GM12874 (cell line): ENCODE results near the gene NCF2.

Source experiments
- CTCF ChIP-seq: IDR thresholded peaks from 2 replicates; pipeline ENCODE4 v1.5.1; 2011; ENCODE audit warnings: low read depth, mild to moderate bottlenecking, control low read depth, low read length, moderate library complexity; ENCODE audit not compliant: insufficient read depth

The NCF2 gene

GRCh38 chr1:183551924-183552323 lies 38.3 kb downstream of the NCF2 start:
- no peak for TF ChIP-seq CTCF

DNA sequence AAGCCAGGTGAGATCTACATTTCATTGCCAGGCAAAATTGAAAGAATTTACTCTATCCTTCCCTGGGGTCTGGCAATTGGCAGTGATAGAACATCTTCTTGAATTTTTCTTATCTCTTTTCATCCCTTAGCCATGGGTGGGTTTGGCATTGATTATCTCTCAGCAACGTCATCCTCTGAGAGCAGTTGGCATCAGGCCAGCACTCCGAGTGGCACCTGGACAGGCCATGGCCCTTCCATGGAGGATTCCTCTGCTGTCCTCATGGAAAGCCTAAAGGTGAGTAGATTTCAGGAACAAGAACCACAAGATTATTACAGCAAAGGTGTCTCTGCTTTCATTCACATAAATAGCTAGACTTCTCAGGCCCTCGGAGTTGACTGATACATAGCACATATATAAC lies 39.3 kb downstream of the NCF2 start:
- TF ChIP-seq CTCF, result no peak

GRCh38 chr1:183548116-183548515 lies 42.1 kb downstream of the NCF2 start:
- no peak for TF ChIP-seq CTCF

DNA sequence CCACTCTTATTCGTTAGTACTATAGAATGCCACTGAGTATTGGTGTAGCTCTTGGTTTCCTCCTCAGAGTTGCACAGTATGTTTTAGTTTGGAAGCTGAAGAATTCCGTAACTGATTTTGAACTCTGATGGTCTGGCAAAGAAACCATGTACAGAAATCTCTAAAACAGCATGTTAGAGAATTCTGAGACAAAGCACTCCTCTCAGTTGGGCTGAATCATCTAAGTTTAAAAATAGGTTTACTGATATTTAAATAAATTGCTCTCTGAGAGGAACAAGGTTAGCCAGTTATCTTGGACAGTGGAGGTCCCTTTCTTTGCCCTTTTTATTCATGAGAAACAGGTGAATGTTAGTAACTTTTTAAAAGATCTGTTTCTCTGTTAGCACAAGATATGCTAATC lies 43.8 kb downstream of the NCF2 start:
- TF ChIP-seq CTCF, result no peak

- no peak for TF ChIP-seq CTCF
Observed at GRCh38 chr1:183544598-183545297, 45.5 kb downstream of the NCF2 start.

DNA sequence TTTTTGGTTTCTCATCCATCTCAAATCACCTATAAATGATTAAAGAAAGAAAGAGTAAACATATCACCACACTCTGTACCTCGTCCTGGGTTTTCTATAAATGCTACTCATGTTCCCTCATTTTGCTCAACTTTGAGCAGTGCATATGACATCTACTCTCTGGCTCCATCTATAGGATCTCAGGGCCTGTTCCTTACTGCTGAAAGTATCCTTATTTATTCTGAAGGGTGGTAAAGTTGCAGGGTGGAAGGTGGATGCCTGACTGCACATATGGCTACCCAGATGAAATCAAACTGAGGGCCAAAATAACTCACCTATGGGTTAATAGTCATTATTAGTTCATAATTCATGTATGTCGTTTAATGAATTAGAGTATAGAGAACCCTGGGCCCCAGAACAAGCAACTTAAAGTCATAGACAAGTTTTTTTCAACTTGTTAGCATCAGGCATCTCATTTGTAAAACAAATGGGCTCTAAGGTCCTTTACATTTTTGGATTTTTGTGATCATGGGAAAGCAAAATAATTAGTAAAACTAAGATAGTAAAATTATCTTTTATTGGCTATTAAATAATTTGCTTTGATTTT lies 46.5 kb downstream of the NCF2 start:
- peak; percentile 56 for TF ChIP-seq CTCF

DNA sequence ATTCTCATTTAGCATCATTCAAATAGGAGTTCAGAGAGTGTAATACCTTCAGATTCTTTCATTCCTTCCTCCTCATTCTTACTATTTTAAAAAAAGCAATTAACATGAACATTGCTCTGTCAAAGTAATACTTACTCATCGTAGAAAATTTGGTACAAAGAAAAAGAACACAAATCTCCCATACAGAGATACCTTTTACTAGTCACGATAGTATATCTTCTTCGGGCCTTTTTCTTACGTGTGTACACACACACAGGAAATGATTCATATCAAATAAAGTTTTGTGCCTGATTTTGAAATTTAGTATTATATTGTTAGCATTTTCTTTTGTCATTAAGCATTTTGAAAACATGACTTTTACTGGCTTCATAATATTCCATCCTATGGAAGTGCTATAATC lies 52.9 kb downstream of the NCF2 start:
- TF ChIP-seq CTCF, result no peak
